Glutamatergic neuron (in vitro differentiated cells): ENCODE data around the gene PRKG1. TPM values are rescaled to one million over a fixed set of nuclear protein-coding genes. Genes with fewer than 3 reads are reported as not detected.

Experiments
- DNase-seq: peaks from one replicate; pipeline ENCODE4 v3.0.0; 2022
- H3K27ac Mint-ChIP-seq: one replicate; pipeline ENCODE4 v1.8.0; 2020; ENCODE audit warnings: mild to moderate bottlenecking, mixed read lengths, inconsistent platforms; ENCODE audit not compliant: unreplicated experiment
- H3K27me3 Mint-ChIP-seq: one replicate; pipeline ENCODE4 v1.8.0; 2020; ENCODE audit warnings: mild to moderate bottlenecking, moderate library complexity, mixed read lengths, inconsistent platforms; ENCODE audit not compliant: unreplicated experiment
- H3K36me3 Mint-ChIP-seq: one replicate; pipeline ENCODE4 v1.8.0; 2020; ENCODE audit warnings: mild to moderate bottlenecking, mixed read lengths, inconsistent platforms; ENCODE audit not compliant: unreplicated experiment
- H3K4me1 Mint-ChIP-seq: one replicate; pipeline ENCODE4 v1.8.0; 2020; ENCODE audit warnings: mild to moderate bottlenecking, low read depth, mixed read lengths, inconsistent platforms; ENCODE audit not compliant: unreplicated experiment
- H3K4me3 Mint-ChIP-seq: one replicate; pipeline ENCODE4 v1.8.0; 2020; ENCODE audit warnings: mild to moderate bottlenecking, mixed read lengths, inconsistent platforms; ENCODE audit not compliant: unreplicated experiment
- H3K9me3 Mint-ChIP-seq: one replicate; pipeline ENCODE4 v1.8.0; 2020; ENCODE audit warnings: mild to moderate bottlenecking, moderate library complexity, mixed read lengths, inconsistent platforms; ENCODE audit not compliant: unreplicated experiment
- CTCF ChIP-seq: fragments of 200-600 bp; sonication (generic); IDR thresholded peaks from one replicate; pipeline ENCODE4 v1.5.0; 2021; ENCODE audit not compliant: partially characterized antibody, unreplicated experiment
- total RNA-seq: library from RNA; stranded (reverse); fragmentation: NEBNext Ultra II Directional; extraction: Animal tissue kit (Norgen Biotek cat#: 25700); gene quantifications from one replicate; pipeline ENCODE4 v1.2.1, GENCODE V29; 2021; ENCODE audit not compliant: unreplicated experiment

PRKG1 gene
- total RNA-seq, 1 donor from 2014 or later, result 52.7 TPM

GRCh38 chr10:52135101-52135500, 1060.8 kb downstream of the PRKG1 start:
- no peak for DNase-seq

GRCh38 chr10:52136921-52137320, 1062.6 kb downstream of the PRKG1 start:
- H3K27me3 Mint-ChIP-seq, result no peaks in the 10 kb centered on the region
- no peak for DNase-seq
- peaks cover 1% of the 10 kb centered on the region for H3K4me1 Mint-ChIP-seq

More at GRCh38 chr10:52135101-52135500, 1060.8 kb downstream of the PRKG1 start:
- Mint-ChIP-seq H3K27ac (no peak overlapping the region), H3K9me3 (no peaks in the 10 kb centered on the region), H3K4me1 (peaks cover 1% of the 10 kb centered on the region), H3K27me3 (no peaks in the 10 kb centered on the region), H3K4me3 (no peak overlapping the region), H3K36me3 (no peaks in the 10 kb centered on the region)
- TF ChIP-seq CTCF, result no peak

GRCh38 chr10:52143338-52143737, 1069.1 kb downstream of the PRKG1 start:
- Mint-ChIP-seq H3K27me3 (no peaks in the 10 kb centered on the region), H3K27ac (no peak overlapping the region), H3K4me1 (peaks cover 4% of the 10 kb centered on the region), H3K9me3 (no peaks in the 10 kb centered on the region), H3K36me3 (no peaks in the 10 kb centered on the region), H3K4me3 (no peak overlapping the region)
- no peak for TF ChIP-seq CTCF
- DNase-seq, result no peak

More at GRCh38 chr10:52136921-52137320, 1062.6 kb downstream of the PRKG1 start:
- no peak for TF ChIP-seq CTCF
- no peaks in the 10 kb centered on the region for H3K9me3 Mint-ChIP-seq
- no peak overlapping the region for H3K27ac Mint-ChIP-seq
- no peak overlapping the region for H3K4me3 Mint-ChIP-seq
- no peaks in the 10 kb centered on the region for H3K36me3 Mint-ChIP-seq

- Mint-ChIP-seq H3K4me1 (peaks cover 4% of the 10 kb centered on the region), H3K36me3 (no peaks in the 10 kb centered on the region), H3K4me3 (no peak overlapping the region), H3K9me3 (no peaks in the 10 kb centered on the region), H3K27ac (no peak overlapping the region), H3K27me3 (no peaks in the 10 kb centered on the region)
- DNase-seq, result no peak
- no peak for TF ChIP-seq CTCF
These were observed 1071.3 kb downstream of the PRKG1 start for GRCh38 chr10:52145636-52146035.

- Mint-ChIP-seq H3K36me3 (no peaks in the 10 kb centered on the region), H3K27me3 (no peaks in the 10 kb centered on the region), H3K4me3 (no peak overlapping the region), H3K27ac (no peak overlapping the region), H3K9me3 (no peaks in the 10 kb centered on the region), H3K4me1 (peaks cover 4% of the 10 kb centered on the region)
- DNase-seq, result no peak
- no peak for TF ChIP-seq CTCF
These were observed 1072.5 kb downstream of the PRKG1 start for GRCh38 chr10:52146766-52147165.
